Measurements from ENCODE around the gene SLC1A2. TPM values are rescaled to one million over a fixed set of nuclear protein-coding genes. Genes with fewer than 3 reads are reported as not detected.

The SLC1A2 gene
- total and polyA plus RNA-seq, 4 donors = 0.35 to 17.0 (median 1.1) TPM

DNA sequence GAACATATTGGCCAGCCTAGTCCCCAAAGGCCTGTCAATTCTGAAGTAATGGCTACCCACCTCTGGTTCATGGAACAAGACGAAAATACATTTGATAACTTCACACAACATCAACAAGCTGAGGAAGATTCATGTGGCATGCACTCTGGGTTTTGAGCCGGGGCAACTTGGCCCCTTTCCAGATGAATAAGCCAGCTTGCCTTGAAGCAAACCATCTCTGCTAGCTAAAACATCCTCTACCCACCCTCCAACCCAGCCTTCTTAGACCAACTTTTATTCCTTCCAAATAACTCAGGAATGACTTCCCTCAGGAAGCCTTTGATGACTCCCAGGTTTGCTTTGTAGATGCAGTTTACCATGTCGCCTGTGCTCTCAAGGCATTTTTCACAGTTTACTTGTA lies 94.4 kb downstream of the SLC1A2 start:
- WGBS, 2 donors = 85 to 93% methylated on average over 3 of the region's 3 CpGs
- H3K27ac ChIP-seq (ENCODE audit: low read depth in 1 of 2, low read length in 1 of 2) = no peak overlapping the region
- DNase-seq = no peak

DNA sequence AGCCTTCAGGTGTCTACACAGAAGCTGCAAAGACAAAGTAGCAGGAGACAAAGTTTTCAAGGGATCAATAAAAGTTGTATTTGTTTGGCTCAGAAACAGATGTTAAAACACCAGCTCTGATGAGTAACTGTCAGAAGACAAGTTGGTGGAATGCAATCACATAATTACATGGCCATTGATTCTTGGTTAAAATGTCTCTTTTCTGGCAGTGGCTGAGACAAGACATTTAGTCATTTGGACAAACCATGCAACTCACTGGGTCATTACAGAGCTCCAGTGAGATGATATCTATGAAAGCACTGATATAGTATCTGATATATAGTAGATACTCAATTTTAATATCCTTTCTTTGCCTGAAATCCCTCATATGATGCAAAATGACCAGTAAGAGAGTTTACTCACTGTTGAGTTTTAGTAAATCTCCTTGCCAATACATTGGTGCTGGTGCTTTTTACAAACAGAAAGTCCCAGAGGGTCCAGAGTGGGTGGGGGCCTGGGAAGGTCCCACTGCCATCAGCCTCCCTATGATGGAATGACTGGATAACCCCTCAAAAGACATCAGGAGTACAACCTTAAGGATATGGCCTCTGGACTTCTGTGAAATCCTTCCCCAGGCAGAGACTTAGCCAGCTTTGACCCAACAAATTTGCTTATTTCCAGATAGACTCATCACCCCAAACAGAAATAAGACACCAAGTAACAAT lies 95.0 kb downstream of the SLC1A2 start:
- no peaks in the 10 kb centered on the region for H3K27me3 ChIP-seq (ENCODE audit: control insufficient read depth in 3 of 3, insufficient read depth in 3 of 3, low read length in 2 of 3)
- no peaks in the 10 kb centered on the region for H3K36me3 ChIP-seq (ENCODE audit: control insufficient read depth in 4 of 4, insufficient read depth in 4 of 4, low read length in 4 of 4)
- H3K4me1 ChIP-seq (ENCODE audit: control insufficient read depth in 5 of 5, insufficient read depth in 5 of 5, low read length in 5 of 5) = peaks cover 0 to 13% (median 0%) of the 10 kb centered on the region in 5 donors
- ATAC-seq (ENCODE audit: insufficient read depth, low FRiP score) = no peak
- H3K4me3 ChIP-seq = no peak overlapping the region
- DNase-seq = no peak
- no peaks in the 10 kb centered on the region for H3K9me3 ChIP-seq (ENCODE audit: control insufficient read depth in 4 of 4, insufficient read depth in 3 of 4, low read length in 3 of 4)
- no peak overlapping the region for H3K9ac ChIP-seq (ENCODE audit: insufficient read depth in 1 of 2, low read length in 2 of 2)
- no peak overlapping the region for H3K27ac ChIP-seq (ENCODE audit: low read depth in 1 of 2, low read length in 1 of 2)
- TF ChIP-seq, protein P1, sequence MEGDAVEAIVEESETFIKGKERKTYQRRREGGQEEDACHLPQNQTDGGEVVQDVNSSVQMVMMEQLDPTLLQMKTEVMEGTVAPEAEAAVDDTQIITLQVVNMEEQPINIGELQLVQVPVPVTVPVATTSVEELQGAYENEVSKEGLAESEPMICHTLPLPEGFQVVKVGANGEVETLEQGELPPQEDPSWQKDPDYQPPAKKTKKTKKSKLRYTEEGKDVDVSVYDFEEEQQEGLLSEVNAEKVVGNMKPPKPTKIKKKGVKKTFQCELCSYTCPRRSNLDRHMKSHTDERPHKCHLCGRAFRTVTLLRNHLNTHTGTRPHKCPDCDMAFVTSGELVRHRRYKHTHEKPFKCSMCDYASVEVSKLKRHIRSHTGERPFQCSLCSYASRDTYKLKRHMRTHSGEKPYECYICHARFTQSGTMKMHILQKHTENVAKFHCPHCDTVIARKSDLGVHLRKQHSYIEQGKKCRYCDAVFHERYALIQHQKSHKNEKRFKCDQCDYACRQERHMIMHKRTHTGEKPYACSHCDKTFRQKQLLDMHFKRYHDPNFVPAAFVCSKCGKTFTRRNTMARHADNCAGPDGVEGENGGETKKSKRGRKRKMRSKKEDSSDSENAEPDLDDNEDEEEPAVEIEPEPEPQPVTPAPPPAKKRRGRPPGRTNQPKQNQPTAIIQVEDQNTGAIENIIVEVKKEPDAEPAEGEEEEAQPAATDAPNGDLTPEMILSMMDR (IDR thresholded peaks at IDR 0.05; ENCODE audit: control extremely low read depth, extremely low read depth) = no peak

More for the DNA sequence above, 94.4 kb downstream of the SLC1A2 start:
- H3K9ac ChIP-seq (ENCODE audit: insufficient read depth in 1 of 2, low read length in 2 of 2) = no peak overlapping the region
- peaks cover 0 to 11% (median 0%) of the 10 kb centered on the region in 5 donors for H3K4me1 ChIP-seq (ENCODE audit: control insufficient read depth in 5 of 5, insufficient read depth in 5 of 5, low read length in 5 of 5)
- no peaks in the 10 kb centered on the region for H3K27me3 ChIP-seq (ENCODE audit: control insufficient read depth in 3 of 3, insufficient read depth in 3 of 3, low read length in 2 of 3)
- no peaks in the 10 kb centered on the region for H3K36me3 ChIP-seq (ENCODE audit: control insufficient read depth in 4 of 4, insufficient read depth in 4 of 4, low read length in 4 of 4)
- no peak overlapping the region for H3K4me3 ChIP-seq
- no peaks in the 10 kb centered on the region for H3K9me3 ChIP-seq (ENCODE audit: control insufficient read depth in 4 of 4, insufficient read depth in 3 of 4, low read length in 3 of 4)
- ATAC-seq (ENCODE audit: insufficient read depth, low FRiP score) = no peak
- TF ChIP-seq, protein P1 (IDR thresholded peaks at IDR 0.05; ENCODE audit: control extremely low read depth, extremely low read depth) = no peak

DNA sequence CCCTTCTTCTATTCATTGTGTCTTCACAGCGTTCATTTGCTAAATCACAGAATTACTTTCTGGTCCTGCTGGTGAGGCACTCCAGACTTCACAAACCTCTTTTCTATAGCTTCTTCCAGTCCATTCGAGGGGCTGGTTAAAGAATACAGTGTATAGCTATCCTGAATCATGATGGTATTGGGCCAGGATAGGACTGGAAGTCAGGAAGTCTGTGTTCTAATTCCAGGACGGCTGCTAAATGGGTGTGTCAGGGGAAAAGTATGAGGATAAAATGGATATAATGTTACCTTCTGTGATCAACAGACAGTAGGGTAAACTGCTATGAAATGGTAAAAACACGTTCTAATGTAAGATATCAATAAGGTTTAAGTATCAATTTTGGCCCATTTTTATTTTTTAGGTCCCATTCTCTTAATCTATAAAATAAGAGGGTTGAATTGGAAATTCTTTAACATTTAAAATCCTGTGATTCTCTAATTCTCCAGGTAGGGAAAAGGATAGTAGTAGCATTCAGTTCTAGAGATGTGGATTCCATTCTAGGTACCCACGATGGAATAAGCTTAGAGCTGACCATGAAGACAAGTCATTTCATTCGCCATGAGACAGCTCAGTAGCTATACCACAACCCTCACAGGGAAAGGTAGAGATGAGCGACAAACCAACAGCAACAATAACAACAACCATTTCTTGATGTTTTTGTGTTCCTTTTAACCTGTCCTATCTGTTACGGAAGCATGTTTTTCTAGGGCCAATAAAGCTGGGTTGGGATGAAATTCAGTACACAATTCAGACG lies 96.1 kb downstream of the SLC1A2 start:
- Histone ChIP-seq H3K4me1 (ENCODE audit: control insufficient read depth in 5 of 5, insufficient read depth in 5 of 5, low read length in 5 of 5) (peaks cover 0 to 15% (median 0%) of the 10 kb centered on the region in 5 donors), H3K4me3 (no peak overlapping the region), H3K9me3 (ENCODE audit: control insufficient read depth in 4 of 4, insufficient read depth in 3 of 4, low read length in 3 of 4) (no peaks in the 10 kb centered on the region), H3K27me3 (ENCODE audit: control insufficient read depth in 3 of 3, insufficient read depth in 3 of 3, low read length in 2 of 3) (no peaks in the 10 kb centered on the region), H3K27ac (ENCODE audit: low read depth in 1 of 2, low read length in 1 of 2) (no peak overlapping the region), H3K9ac (ENCODE audit: insufficient read depth in 1 of 2, low read length in 2 of 2) (no peak overlapping the region), H3K36me3 (ENCODE audit: control insufficient read depth in 4 of 4, insufficient read depth in 4 of 4, low read length in 4 of 4) (no peaks in the 10 kb centered on the region)
- TF ChIP-seq, protein P1 (IDR thresholded peaks at IDR 0.05; ENCODE audit: control extremely low read depth, extremely low read depth) = no peak
- DNase-seq (no peak), ATAC-seq (ENCODE audit: insufficient read depth, low FRiP score) (no peak)
- WGBS, 2 donors = 85 to 90% methylated on average over 9 of the region's 9 CpGs

All from lung (tissue), 12 donors.